HG03558 (cell line): Measurements from ENCODE around the gene SAMHD1.
"Not testable (repeated sequence)": the region's sequence is repeated elsewhere in the genome, so short reads cannot be mapped to it uniquely, and the experiment has no call there.

Experiments
- ATAC-seq: cut with Tn5 transposase; IDR thresholded peaks from one replicate; pipeline ENCODE4 v1.9.1; 2021; ENCODE audit warnings: moderate number of reproducible peaks; ENCODE audit not compliant: unreplicated experiment; ENCODE audit errors: extremely low read depth

SAMHD1 gene

GRCh38 chr20:36878941-36879340, 72.6 kb downstream of the SAMHD1 start:
- ATAC-seq: no peak

GRCh38 chr20:36876473-36876833, 75.1 kb downstream of the SAMHD1 start:
- ATAC-seq: no peak

GRCh38 chr20:36875702-36876472, 75.6 kb downstream of the SAMHD1 start, which contains the start of gene TLDC2:
Gene TLDC2, plus strand, starts transcription at chr20:36876138. Its CDS starts 37 bp downstream, at chr20:36876175.
- ATAC-seq: no peak

GRCh38 chr20:36875093-36875492, 76.4 kb downstream of the SAMHD1 start:
- not testable (repeated sequence) for ATAC-seq

- ATAC-seq: no peak
Measured at GRCh38 chr20:36873498-36874189, 77.9 kb downstream of the SAMHD1 start.

DNA sequence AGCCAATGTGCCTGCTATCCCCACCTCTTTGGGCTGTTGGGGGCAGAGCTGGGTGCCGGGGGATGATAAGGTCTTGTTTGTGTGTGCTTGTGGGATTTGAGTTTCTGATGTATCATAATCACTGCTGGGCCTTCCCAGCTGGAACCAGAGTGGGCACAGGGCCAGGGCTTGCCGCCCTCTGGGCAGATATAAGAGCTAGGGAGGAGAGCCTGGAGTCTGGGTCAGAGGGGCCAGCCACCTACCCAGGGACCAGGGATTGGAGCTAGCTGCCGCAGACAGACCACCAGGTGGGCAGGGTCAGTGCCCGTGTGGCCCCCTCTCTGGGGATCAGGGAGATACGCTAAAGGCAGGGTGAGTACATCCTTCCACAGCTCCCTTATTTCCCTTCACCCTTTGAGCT, 78.7 kb downstream of the SAMHD1 start:
- ATAC-seq: no peak

- no peak for ATAC-seq
Measured at GRCh38 chr20:36871640-36872570, 79.6 kb downstream of the SAMHD1 start.

DNA sequence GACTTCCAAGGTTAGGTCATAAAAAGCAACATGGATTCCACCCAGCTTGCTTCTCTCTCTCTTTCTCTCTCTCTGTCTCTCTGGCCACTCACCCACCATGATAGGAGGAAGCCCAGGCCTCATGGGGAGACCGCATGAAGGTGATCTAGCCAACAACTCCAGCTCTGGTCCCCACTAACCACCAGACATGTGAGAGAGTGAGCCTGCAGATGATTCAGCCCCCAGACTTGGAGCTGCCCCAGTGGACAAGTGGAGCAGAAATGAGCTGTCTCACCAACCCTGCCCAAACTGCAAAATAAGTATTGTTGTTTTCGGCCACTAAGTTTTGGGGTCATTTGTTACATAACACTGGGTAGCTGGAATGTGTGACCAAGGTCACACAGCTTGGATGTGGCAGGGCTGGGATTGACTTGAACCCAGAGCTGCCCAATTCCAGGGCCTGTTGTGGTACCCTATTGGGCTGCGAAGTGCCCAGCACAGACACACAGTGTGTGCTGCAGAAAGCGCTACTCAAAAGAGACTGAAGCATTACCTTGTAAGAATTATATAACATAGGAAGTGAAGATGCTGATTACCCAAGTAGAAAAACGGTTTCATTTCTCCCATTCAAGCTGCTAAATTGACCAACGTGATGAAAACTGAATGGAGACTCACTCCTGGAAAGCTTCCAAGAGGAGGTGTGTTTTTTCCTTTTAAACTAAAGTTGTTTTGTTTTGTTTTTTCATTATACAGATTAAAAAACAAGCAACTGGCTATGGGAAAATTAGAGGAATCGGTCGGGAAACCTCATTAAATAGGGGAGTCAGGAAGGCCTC, 84.6 kb downstream of the SAMHD1 start:
- ATAC-seq: no peak

GRCh38 chr20:36866164-36866563, 85.3 kb downstream of the SAMHD1 start:
- no peak for ATAC-seq

GRCh38 chr20:36865861-36866149, 85.7 kb downstream of the SAMHD1 start:
- ATAC-seq: no peak

DNA sequence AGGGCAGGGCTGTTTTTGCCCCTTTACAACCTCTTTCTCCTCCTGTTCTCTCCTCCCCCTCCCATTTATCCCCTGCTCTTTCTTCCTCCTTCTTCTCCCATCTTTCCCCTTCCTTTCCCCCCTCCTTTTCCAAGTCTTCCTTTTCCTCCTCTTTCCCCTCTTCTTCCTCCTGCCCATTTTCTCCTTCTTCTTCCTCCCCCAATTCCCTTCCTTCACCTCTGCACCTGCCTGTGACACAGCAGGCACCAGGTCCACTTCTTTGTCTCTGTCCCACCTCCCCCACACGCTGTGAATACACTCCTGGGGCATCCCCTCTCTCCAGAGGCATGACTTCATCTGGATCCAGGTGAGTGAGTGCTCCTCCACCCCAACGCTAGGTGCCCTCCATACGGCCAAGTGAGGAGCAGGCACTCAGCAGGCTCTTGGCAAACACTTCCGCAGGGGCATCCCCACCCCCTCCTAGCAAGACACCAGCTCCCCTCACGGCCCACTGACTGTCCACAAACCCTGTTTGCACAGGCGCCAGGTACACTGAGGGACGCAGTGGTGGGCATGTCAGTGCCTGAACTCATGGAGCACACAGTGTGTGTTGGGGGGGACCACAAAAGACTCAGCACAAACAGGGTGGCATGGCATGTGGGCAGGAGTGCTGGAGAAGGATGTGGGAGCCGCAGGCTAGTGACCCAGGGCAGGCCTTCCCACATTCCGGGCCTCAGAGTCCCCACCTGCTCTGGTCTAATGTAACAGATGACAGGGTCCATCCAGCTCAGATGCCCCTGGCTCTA, 86.2 kb downstream of the SAMHD1 start:
- no peak for ATAC-seq

GRCh38 chr20:36862857-36863668, 88.4 kb downstream of the SAMHD1 start:
- ATAC-seq: peak; percentile 31

DNA sequence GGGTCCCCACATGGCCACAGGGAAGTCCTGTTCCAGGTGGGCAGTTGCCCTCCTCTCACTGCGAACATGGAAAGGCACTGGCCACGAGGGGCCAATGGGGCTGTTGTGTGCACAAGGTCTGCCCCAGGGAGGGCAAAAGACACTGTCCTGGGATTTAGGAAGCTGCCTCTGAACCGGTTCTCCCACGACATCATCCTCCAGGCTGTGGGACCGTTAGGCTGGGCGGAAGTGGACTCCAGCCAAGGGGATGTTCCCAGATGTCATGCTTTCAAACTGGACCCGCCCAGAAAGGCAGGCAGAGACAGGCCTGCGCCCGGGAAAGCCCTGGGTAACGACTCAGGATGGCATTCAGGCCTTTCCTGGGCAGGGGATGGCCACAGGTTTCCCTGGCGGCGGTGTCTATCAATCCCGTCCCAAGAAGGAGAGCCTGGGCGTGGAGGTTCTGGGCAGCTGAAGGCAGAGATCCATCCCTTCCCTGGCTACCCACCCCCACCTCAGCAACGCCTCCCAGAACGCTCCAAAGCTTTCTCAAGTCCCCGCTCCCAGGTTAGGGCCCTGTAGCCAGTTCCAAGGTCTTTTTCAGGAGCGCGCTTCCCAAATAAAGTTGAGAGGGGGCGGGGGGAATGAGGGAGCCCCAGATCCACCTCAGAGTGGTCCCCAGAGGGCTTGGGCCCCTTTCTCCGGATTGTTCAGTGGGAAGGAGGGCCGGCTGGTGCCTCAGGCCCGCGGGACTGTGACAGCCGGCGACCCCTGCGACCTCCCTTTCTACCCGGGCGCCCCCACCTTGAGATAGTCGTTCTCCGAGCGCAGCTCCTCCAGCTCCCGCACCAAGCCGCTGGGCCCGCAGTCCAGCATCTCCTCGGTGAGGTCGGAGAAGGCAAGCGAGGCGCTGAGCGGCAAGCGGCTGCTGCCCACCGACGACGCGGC, 89.4 kb downstream of the SAMHD1 start:
- no peak for ATAC-seq

- ATAC-seq: no peak
Measured at GRCh38 chr20:36861625-36861874, 90.0 kb downstream of the SAMHD1 start.

GRCh38 chr20:36860811-36861624, 90.5 kb downstream of the SAMHD1 start:
- ATAC-seq: no peak

DNA sequence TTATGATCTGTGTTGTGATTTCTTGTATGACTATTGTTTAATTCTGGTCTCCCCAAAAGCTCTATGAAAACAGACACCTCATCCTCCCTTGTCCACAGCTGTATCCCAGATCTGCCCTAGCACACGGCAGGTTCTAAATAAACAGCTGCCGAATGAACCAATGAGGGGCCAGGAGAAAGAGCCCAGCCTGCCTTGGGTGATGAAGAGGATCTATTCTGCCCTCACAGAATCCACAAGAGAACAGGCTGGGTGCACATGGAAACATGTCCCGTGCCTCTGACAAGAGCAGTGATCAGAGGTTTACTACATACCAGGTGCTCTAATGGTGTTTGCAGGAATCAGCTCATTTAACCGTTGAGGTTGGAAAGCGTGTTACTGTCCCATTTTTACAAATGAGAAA, 91.2 kb downstream of the SAMHD1 start:
- no peak for ATAC-seq
